GM12891 (cell line): ENCODE measurements around the gene FYTTD1.

Source experiments
- PAX5 ChIP-seq: IDR thresholded peaks from 2 replicates; pipeline ENCODE4 v1.6.1; 2011; ENCODE audit warnings: low read length, moderate library complexity, mild to moderate bottlenecking; ENCODE audit not compliant: insufficient read depth, severe bottlenecking
- POLR2A ChIP-seq: IDR thresholded peaks from 2 replicates; pipeline ENCODE4 v1.6.1; 2011; ENCODE audit warnings: low read depth, low read length, control low read depth
- POLR2AphosphoS5 ChIP-seq: IDR thresholded peaks from 2 replicates; pipeline ENCODE4 v1.6.1; 2011; ENCODE audit warnings: low read depth, low read length, control low read depth
- SPI1 ChIP-seq: IDR thresholded peaks from 2 replicates; pipeline ENCODE4 v1.6.1; 2011; ENCODE audit warnings: low read depth, low read length, control low read depth

DNA sequence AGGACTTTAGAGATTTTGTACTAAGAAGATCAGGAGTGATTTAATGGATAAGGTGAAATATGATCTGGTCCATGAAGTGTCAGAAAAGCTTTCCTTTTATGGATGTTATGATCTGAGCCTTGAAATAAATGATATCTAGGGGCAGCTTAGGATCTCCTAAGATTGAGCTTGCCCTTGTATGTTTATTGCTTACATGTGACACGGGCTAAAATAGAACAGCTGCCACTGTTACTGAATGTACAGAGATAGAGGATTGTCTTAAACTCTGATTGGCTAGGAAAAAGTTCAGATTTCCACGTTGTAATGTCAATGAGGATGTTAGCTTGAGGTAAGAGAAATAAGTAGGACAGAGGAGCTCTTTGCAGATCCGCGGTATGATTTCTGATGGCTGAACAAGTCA, 8.8 kb downstream of the FYTTD1 start:
- no peak for TF ChIP-seq POLR2A
- TF ChIP-seq PAX5 = no peak
- TF ChIP-seq POLR2AphosphoS5 = no peak
- TF ChIP-seq SPI1 = no peak
